PC-3 (cell line): Measurements from ENCODE around the gene KXD1. TPM values are rescaled to one million over a fixed set of nuclear protein-coding genes. Genes with fewer than 3 reads are reported as not detected.
"Not testable (repeated sequence)": the region's sequence is repeated elsewhere in the genome, so short reads cannot be mapped to it uniquely, and the experiment has no call there.

Source experiments
- ATAC-seq: fragments of 200-7000 bp; cut with Tn5 transposase; 2 replicates; pipeline ENCODE4 v1.9.1; 2020; ENCODE audit warnings: mild to moderate bottlenecking, moderate library complexity
- BruUV-seq: library from RNA; stranded (reverse); fragments of 400-500 nt; replicated peaks from 2 replicates; lab custom pipeline; 2021; lab: Mats Ljungman, UMichigan
- CTCF ChIA-PET: fragments of 300-600 bp; sonication (Branson Sonifier 250); formaldehyde crosslinking; loops from one replicate; lab custom pipeline; 2022; ENCODE audit warnings: antibody characterized with exemption; lab: Charles Lee
- POLR2A ChIA-PET: fragments of 300-600 bp; sonication (Branson Sonifier 250); formaldehyde crosslinking; loops from one replicate; lab custom pipeline; 2022; ENCODE audit warnings: antibody characterized with exemption; ENCODE audit not compliant: unreplicated experiment; lab: Charles Lee
- DNase-seq: peaks from one replicate; pipeline ENCODE4 v3.0.0-alpha.2; 2015
- H2AFZ ChIP-seq: fragments of 300-600 bp; sonication (generic); 2 replicates; pipeline ENCODE4 v1.6.0; 2016; ENCODE audit warnings: antibody characterized with exemption, low read length
- H3F3A ChIP-seq: fragments of 300-600 bp; sonication (generic); one replicate; pipeline ENCODE4 v1.6.0; 2017; ENCODE audit warnings: antibody characterized with exemption, low read length, control low read depth, mild to moderate bottlenecking; ENCODE audit not compliant: unreplicated experiment
- H3K27ac ChIP-seq: fragments of 300-600 bp; sonication (generic); 2 replicates; pipeline ENCODE4 v1.5.1; 2016; ENCODE audit warnings: mild to moderate bottlenecking, low read length
- H3K27me3 ChIP-seq: fragments of 300-600 bp; sonication (generic); 2 replicates; pipeline ENCODE4 v1.6.1; 2016; ENCODE audit warnings: low read length, mixed read lengths
- H3K36me3 ChIP-seq: fragments of 300-600 bp; sonication (generic); 2 replicates; pipeline ENCODE4 v1.6.1; 2016; ENCODE audit warnings: low read depth, mixed run types, low read length, mixed read lengths
- H3K4me1 ChIP-seq: fragments of 300-600 bp; sonication (generic); 2 replicates; pipeline ENCODE4 v1.5.1; 2016; ENCODE audit warnings: low read length; ENCODE audit not compliant: insufficient read depth
- H3K4me2 ChIP-seq: fragments of 300-600 bp; sonication (generic); 2 replicates; pipeline ENCODE4 v1.6.0; 2016; ENCODE audit warnings: low read length
- H3K4me3 ChIP-seq: fragments of 300-600 bp; sonication (generic); 2 replicates; pipeline ENCODE4 v1.5.1; 2016; ENCODE audit warnings: mild to moderate bottlenecking, low read length, mixed read lengths
- H3K79me2 ChIP-seq: fragments of 300-600 bp; sonication (generic); 2 replicates; pipeline ENCODE4 v1.6.1; 2017; ENCODE audit warnings: low read length, mixed read lengths
- H3K9ac ChIP-seq: fragments of 300-600 bp; sonication (generic); 2 replicates; pipeline ENCODE4 v1.6.0; 2016; ENCODE audit warnings: mild to moderate bottlenecking, low read length
- H3K9me2 ChIP-seq: fragments of 300-600 bp; sonication (generic); replicated peaks from 2 replicates; pipeline ENCODE4 v1.6.1; 2016; ENCODE audit warnings: mixed run types, low read length, mixed read lengths
- H3K9me3 ChIP-seq: fragments of 300-600 bp; sonication (generic); 2 replicates; pipeline ENCODE4 v1.6.1; 2016; ENCODE audit warnings: low read length, mixed read lengths
- H4K20me1 ChIP-seq: fragments of 300-600 bp; sonication (generic); 2 replicates; pipeline ENCODE4 v1.6.1; 2016; ENCODE audit warnings: low read length, mixed read lengths
- CTCF ChIP-seq: fragments of 300-600 bp; sonication (generic); conservative IDR thresholded peaks from 2 replicates; pipeline ENCODE4 v1.5.1; 2017; ENCODE audit warnings: antibody characterized with exemption, low read depth, mild to moderate bottlenecking, low read length
- EZH2 ChIP-seq: fragments of 300-600 bp; sonication (generic); IDR thresholded peaks from one replicate; pipeline ENCODE4 v1.6.1; 2017; ENCODE audit warnings: antibody characterized with exemption, mild to moderate bottlenecking, low read length; ENCODE audit not compliant: unreplicated experiment
- EZH2phosphoT487 ChIP-seq: fragments of 300-600 bp; sonication (generic); IDR thresholded peaks from 2 replicates; pipeline ENCODE4 v1.6.1; 2018; ENCODE audit warnings: mild to moderate bottlenecking, antibody characterized with exemption, low read length, borderline replicate concordance
- intact Hi-C: fragments of 100-400 bp; cut with micrococcal nuclease; formaldehyde crosslinking; loops from 2 replicates; pipeline ENCODE4 v1.9.0; 2023
- total RNA-seq: library from RNA; depleted of rRNA; stranded (reverse); fragments of >200 nt; gene quantifications from 2 replicates; pipeline ENCODE4 v1.2.3, GENCODE V29; 2014

KXD1 gene
- total RNA-seq, 1 experiment from 2014 or later = 137 TPM

GRCh38 chr19:18596752-18597157 lies 39.1 kb downstream of the KXD1 start:
- Histone ChIP-seq H3K4me1 (peaks cover 9% of the 10 kb centered on the region; the same call in 1 of the 2 replicates), H3K4me3 (0 out of 2 replicates have a peak overlapping the region, but pooled peaks have one; percentile 40), H3K27me3 (no peaks in the 10 kb centered on the region), H3F3A (no peaks in the 10 kb centered on the region), H2AFZ (no peak overlapping the region), H3K79me2 (no peaks in the 10 kb centered on the region), H3K9ac (no peak overlapping the region), H3K4me2 (peak overlapping the region; percentile 63), H3K27ac (no peak overlapping the region), H4K20me1 (no peaks in the 10 kb centered on the region), H3K36me3 (no peaks in the 10 kb centered on the region), H3K9me2 (no peaks in the 10 kb centered on the region), H3K9me3 (no peaks in the 10 kb centered on the region)
- peak; percentile 61 for DNase-seq
- BruUV-seq = no TSS peak
- intact Hi-C loops = no loop called here
- peak; percentile 72 for ATAC-seq
- POLR2A ChIA-PET = no interaction called here
- TF ChIP-seq CTCF = no peak
- no peak for TF ChIP-seq EZH2phosphoT487
- TF ChIP-seq EZH2 = no peak
- CTCF ChIA-PET = interaction anchor here (0.6 kb wide), 1 partner anchor 166 kb away, joined by 3 read pairs; no protein-coding TSS in a partner anchor

GRCh38 chr19:18597809-18598660 lies 40.4 kb downstream of the KXD1 start:
- H3K4me3 ChIP-seq = no peak overlapping the region
- no peak for DNase-seq
- no peak overlapping the region for H3K4me2 ChIP-seq
- no peak overlapping the region for H3K9ac ChIP-seq
- H3K27ac ChIP-seq = no peak overlapping the region
- no peak overlapping the region for H2AFZ ChIP-seq
- intact Hi-C loops = no loop called here
- no peaks in the 10 kb centered on the region for H3K36me3 ChIP-seq
- H3K9me3 ChIP-seq = no peaks in the 10 kb centered on the region
- ATAC-seq = no peak
- H3K9me2 ChIP-seq = no peaks in the 10 kb centered on the region
- TF ChIP-seq EZH2phosphoT487 (no peak), EZH2 (no peak), CTCF (no peak)
- ChIA-PET CTCF (no interaction called here), POLR2A (no interaction called here)
- H3F3A ChIP-seq = no peaks in the 10 kb centered on the region
- H4K20me1 ChIP-seq = no peaks in the 10 kb centered on the region
- H3K27me3 ChIP-seq = no peaks in the 10 kb centered on the region
- no peaks in the 10 kb centered on the region for H3K79me2 ChIP-seq
- no TSS peak for BruUV-seq
- H3K4me1 ChIP-seq = peaks cover 9% of the 10 kb centered on the region; the same call in 1 of the 2 replicates

DNA sequence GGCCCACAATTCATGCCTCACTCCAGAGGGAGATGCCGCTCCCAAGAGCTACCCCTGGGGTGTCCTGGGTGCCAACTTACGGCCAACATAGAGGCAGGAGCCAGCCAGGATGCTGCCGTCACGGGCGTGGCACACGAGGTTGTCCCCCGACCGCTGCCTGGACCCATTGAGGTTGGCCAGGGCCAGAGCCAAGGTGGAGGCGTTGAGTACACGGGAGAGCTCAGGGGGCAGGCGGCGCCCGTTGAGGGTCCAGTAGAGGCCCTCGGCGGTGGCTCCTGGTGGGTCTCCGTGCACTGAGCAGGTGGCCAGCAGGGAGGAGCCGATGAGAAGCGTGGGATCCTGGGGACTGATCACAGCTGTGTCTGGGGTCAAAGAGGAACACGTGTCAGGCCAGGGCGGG lies 41.8 kb downstream of the KXD1 start:
- CTCF ChIA-PET = no interaction called here
- Histone ChIP-seq H3K27me3 (peaks cover 5% of the 10 kb centered on the region), H2AFZ (no peak overlapping the region), H3F3A (no peaks in the 10 kb centered on the region), H3K27ac (no peak overlapping the region), H3K4me1 (peaks cover 4% of the 10 kb centered on the region; the same call in 1 of the 2 replicates), H3K9me3 (no peaks in the 10 kb centered on the region), H3K9me2 (no peaks in the 10 kb centered on the region), H4K20me1 (no peaks in the 10 kb centered on the region), H3K36me3 (no peaks in the 10 kb centered on the region), H3K4me3 (no peak overlapping the region), H3K9ac (no peak overlapping the region), H3K79me2 (no peaks in the 10 kb centered on the region), H3K4me2 (no peak overlapping the region)
- ATAC-seq (no peak), DNase-seq (no peak)
- no peak for TF ChIP-seq EZH2phosphoT487
- no peak for TF ChIP-seq EZH2
- no peak for TF ChIP-seq CTCF
- BruUV-seq = no TSS peak
- POLR2A ChIA-PET = no interaction called here
- intact Hi-C loops = no loop called here

DNA sequence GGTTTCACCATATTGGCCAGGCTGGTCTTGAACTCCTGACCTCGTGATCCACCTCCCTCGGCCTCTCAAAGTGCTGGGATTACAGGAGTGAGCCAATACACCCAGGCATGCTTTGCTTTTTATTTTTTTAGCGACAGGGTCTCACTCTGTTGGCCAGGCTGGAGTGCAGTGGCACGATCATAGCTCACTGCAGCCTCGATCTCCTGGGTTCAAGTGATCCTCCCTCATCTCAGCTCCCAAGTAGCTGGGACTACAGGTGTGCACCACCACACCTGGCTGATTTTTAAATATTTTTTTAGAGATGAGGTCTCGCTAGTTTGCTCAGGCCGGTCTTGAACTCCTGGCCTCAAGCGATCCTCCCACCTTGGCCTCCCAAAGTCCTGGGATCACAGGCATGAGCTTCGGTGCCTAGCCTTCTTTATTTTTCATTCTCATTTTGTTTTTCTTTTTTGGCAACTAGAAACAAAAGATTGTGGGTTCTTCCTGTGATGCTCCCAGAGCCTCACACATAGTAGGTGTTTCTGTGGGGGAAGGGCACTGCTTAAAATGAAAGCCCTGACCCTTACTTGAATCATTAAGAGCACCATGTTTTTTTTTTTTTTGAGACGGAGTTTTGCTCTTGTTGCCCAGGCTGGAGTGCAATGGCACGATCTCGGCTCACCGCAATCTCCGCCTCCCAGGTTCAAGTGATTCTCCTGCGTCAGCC lies 43.2 kb downstream of the KXD1 start:
- intact Hi-C loops = loop anchor here (10.0 kb wide), 1 partner anchor 174 kb away; no protein-coding TSS in a partner anchor

More for the DNA sequence above, 43.2 kb downstream of the KXD1 start:
- H3K9ac ChIP-seq, H3K4me3 ChIP-seq, H3K4me2 ChIP-seq, H3F3A ChIP-seq, CTCF ChIA-PET, H3K9me3 ChIP-seq, H3K4me1 ChIP-seq, H3K9me2 ChIP-seq, H4K20me1 ChIP-seq, BruUV-seq, ATAC-seq, H3K79me2 ChIP-seq, H3K27ac ChIP-seq, H3K36me3 ChIP-seq, DNase-seq, H2AFZ ChIP-seq, POLR2A ChIA-PET: not testable (repeated sequence)
- peaks cover 18% of the 10 kb centered on the region for H3K27me3 ChIP-seq
